Measurements from ENCODE around the gene RPS25. TPM values are rescaled to one million over a fixed set of nuclear protein-coding genes. Genes with fewer than 3 reads are reported as not detected.
"Not testable (repeated sequence)": the region's sequence is repeated elsewhere in the genome, so short reads cannot be mapped to it uniquely, and the experiment has no call there.

Gene RPS25
- total RNA-seq, 4 donors from 2014 or later = 729 to 2,261 (median 1,537) TPM

- TF ChIP-seq CTCF (IDR thresholded peaks at IDR 0.05) (no peak), POLR2A (IDR thresholded peaks at IDR 0.05) (no peak)
- intact Hi-C loops (cut with DNase I) = no loop called here
- WGBS, 2 donors = 68 to 88% methylated on average over 5 to 6 of the region's 6 CpGs
These were observed 29.1 kb upstream of the RPS25 start for GRCh38 chr11:119047205-119047604.

GRCh38 chr11:119046489-119046888 is 28.3 kb upstream of the RPS25 start:
- H3K27me3 ChIP-seq = no peaks in the 10 kb centered on the region
- no peak overlapping the region for H3K27ac ChIP-seq
- no peak overlapping the region for H3K4me3 ChIP-seq
- DNase-seq = no peak
- peaks cover 30 to 72% (median 45%) of the 10 kb centered on the region in 3 donors for H3K36me3 ChIP-seq
- H3K9me3 ChIP-seq = no peaks in the 10 kb centered on the region
- TF ChIP-seq POLR2A (IDR thresholded peaks at IDR 0.05) (no peak), CTCF (IDR thresholded peaks at IDR 0.05) (no peak)
- intact Hi-C loops (cut with DNase I) = no loop called here
- 60 to 100% methylated on average over 1 to 4 of the region's 6 CpGs for WGBS, 2 donors
- H3K4me1 ChIP-seq = no peaks in the 10 kb centered on the region

More at GRCh38 chr11:119047205-119047604, 29.1 kb upstream of the RPS25 start:
- H3K27me3 ChIP-seq = no peaks in the 10 kb centered on the region
- H3K27ac ChIP-seq = no peak overlapping the region
- H3K9me3 ChIP-seq = no peaks in the 10 kb centered on the region
- H3K36me3 ChIP-seq = peaks cover 30 to 79% (median 45%) of the 10 kb centered on the region in 3 donors
- DNase-seq = no peak
- no peaks in the 10 kb centered on the region for H3K4me1 ChIP-seq
- H3K4me3 ChIP-seq = no peak overlapping the region

- Histone ChIP-seq H3K27ac (no peak overlapping the region), H3K4me1 (no peaks in the 10 kb centered on the region), H3K27me3 (no peaks in the 10 kb centered on the region), H3K36me3 (peaks cover 30 to 54% (median 41%) of the 10 kb centered on the region in 3 donors), H3K9me3 (no peaks in the 10 kb centered on the region), H3K4me3 (no peak overlapping the region)
- no peak for DNase-seq
- intact Hi-C loops (cut with DNase I) = no loop called here
- WGBS, 2 donors = 64 to 72% methylated on average over 4 to 6 of the region's 6 CpGs
- TF ChIP-seq CTCF (IDR thresholded peaks at IDR 0.05) = no peak
- TF ChIP-seq POLR2A (IDR thresholded peaks at IDR 0.05) = no peak
These were observed 26.6 kb upstream of the RPS25 start for GRCh38 chr11:119044708-119045107.

GRCh38 chr11:119042927-119043326 is 24.8 kb upstream of the RPS25 start:
- DNase-seq = no peak
- intact Hi-C loops (cut with DNase I) = no loop called here
- no peak for TF ChIP-seq POLR2A (IDR thresholded peaks at IDR 0.05)
- TF ChIP-seq CTCF (IDR thresholded peaks at IDR 0.05) = no peak
- no peak overlapping the region for H3K27ac ChIP-seq
- no peak overlapping the region for H3K4me3 ChIP-seq
- WGBS, 2 donors = 92% methylated on average over 9 of the region's 9 CpGs
- H3K27me3 ChIP-seq = no peaks in the 10 kb centered on the region
- H3K4me1 ChIP-seq = no peaks in the 10 kb centered on the region
- H3K9me3 ChIP-seq = no peaks in the 10 kb centered on the region
- peaks cover 19 to 36% (median 23%) of the 10 kb centered on the region in 3 donors for H3K36me3 ChIP-seq

- WGBS, 2 donors = 80 to 88% methylated on average over 4 of the region's 4 CpGs
- no peaks in the 10 kb centered on the region for H3K4me1 ChIP-seq
- H3K9me3 ChIP-seq = no peaks in the 10 kb centered on the region
- H3K27me3 ChIP-seq = no peaks in the 10 kb centered on the region
- no peak overlapping the region for H3K4me3 ChIP-seq
- intact Hi-C loops (cut with DNase I) = no loop called here
- TF ChIP-seq POLR2A (IDR thresholded peaks at IDR 0.05) = no peak
- TF ChIP-seq CTCF (IDR thresholded peaks at IDR 0.05) = no peak
- no peak overlapping the region for H3K27ac ChIP-seq
- DNase-seq = no peak
- H3K36me3 ChIP-seq = peaks cover 9 to 27% (median 13%) of the 10 kb centered on the region in 3 donors
These were observed 23.8 kb upstream of the RPS25 start for GRCh38 chr11:119041821-119042514.

- intact Hi-C loops (cut with DNase I); H3K4me1 ChIP-seq; H3K27me3 ChIP-seq; H3K36me3 ChIP-seq; H3K9me3 ChIP-seq; DNase-seq; H3K4me3 ChIP-seq; H3K27ac ChIP-seq: not testable (repeated sequence)
- 33 to 36% methylated on average over 10 to 11 of the region's 11 CpGs for WGBS, 2 donors
These were observed 21.3 kb upstream of the RPS25 start for GRCh38 chr11:119039471-119039870.

Measured in esophagus squamous epithelium (tissue), 5 donors.